ENCODE measurements around the gene NOX5. TPM values are rescaled to one million over a fixed set of nuclear protein-coding genes. Genes with fewer than 3 reads are reported as not detected.

Gene NOX5
- total RNA-seq, 1 donor from 2014 or later = not detected

GRCh38 chr15:69012761-69013364 is 1.6 kb upstream of the NOX5 start:
- ATAC-seq (no peak), DNase-seq (no peak)
- intact Hi-C loops (cut with micrococcal nuclease) = no loop called here

GRCh38 chr15:69013726-69014406 is 629 bp upstream of the NOX5 start:
- intact Hi-C loops (cut with micrococcal nuclease) = no loop called here
- ATAC-seq (no peak), DNase-seq (no peak)

- DNase-seq = no peak
- intact Hi-C loops (cut with micrococcal nuclease) = no loop called here
- ATAC-seq = no peak
These were observed 1.1 kb downstream of the NOX5 start for GRCh38 chr15:69015591-69015990.

- intact Hi-C loops (cut with micrococcal nuclease) = no loop called here
- no peak for ATAC-seq
These were observed 1.6 kb downstream of the NOX5 start for GRCh38 chr15:69016021-69016595.

GRCh38 chr15:69017978-69018377 is 3.5 kb downstream of the NOX5 start:
- intact Hi-C loops (cut with micrococcal nuclease) = no loop called here
- ATAC-seq = no peak
- no peak for DNase-seq

More at GRCh38 chr15:69016021-69016595, 1.6 kb downstream of the NOX5 start:
- no peak for DNase-seq

- ATAC-seq (no peak), DNase-seq (no peak)
- intact Hi-C loops (cut with micrococcal nuclease) = no loop called here
These were observed 4.5 kb downstream of the NOX5 start for GRCh38 chr15:69018951-69019350.

GRCh38 chr15:69021895-69022294 is 7.4 kb downstream of the NOX5 start:
- no peak for ATAC-seq
- intact Hi-C loops (cut with micrococcal nuclease) = no loop called here
- DNase-seq = no peak

GRCh38 chr15:69025320-69025719 is 10.8 kb downstream of the NOX5 start:
- intact Hi-C loops (cut with micrococcal nuclease) = no loop called here
- ATAC-seq (no peak), DNase-seq (no peak)

- intact Hi-C loops (cut with micrococcal nuclease) = no loop called here
- DNase-seq = no peak
- no peak for ATAC-seq
These were observed 11.9 kb downstream of the NOX5 start for GRCh38 chr15:69026355-69026754.

GRCh38 chr15:69027976-69028518 is 13.6 kb downstream of the NOX5 start:
- no peak for DNase-seq
- ATAC-seq = no peak

GRCh38 chr15:69031013-69032001 is 16.8 kb downstream of the NOX5 start:
- ATAC-seq = peak; percentile 87
- DNase-seq = peak; percentile 65

More at GRCh38 chr15:69027976-69028518, 13.6 kb downstream of the NOX5 start:
- intact Hi-C loops (cut with micrococcal nuclease) = no loop called here

GRCh38 chr15:69032031-69032430 is 17.5 kb downstream of the NOX5 start:
- intact Hi-C loops (cut with micrococcal nuclease) = no loop called here
- ATAC-seq (no peak), DNase-seq (no peak)

More at GRCh38 chr15:69031013-69032001, 16.8 kb downstream of the NOX5 start:
- intact Hi-C loops (cut with micrococcal nuclease) = no loop called here

GRCh38 chr15:69032703-69033373 is 18.3 kb downstream of the NOX5 start:
- DNase-seq = no peak
- intact Hi-C loops (cut with micrococcal nuclease) = no loop called here
- no peak for ATAC-seq

- intact Hi-C loops (cut with micrococcal nuclease) = no loop called here
- no peak for DNase-seq
- ATAC-seq = no peak
These were observed 19.9 kb downstream of the NOX5 start for GRCh38 chr15:69034352-69034751.

GRCh38 chr15:69035205-69035917 is 20.9 kb downstream of the NOX5 start:
- no peak for ATAC-seq
- intact Hi-C loops (cut with micrococcal nuclease) = no loop called here
- DNase-seq = no peak

GRCh38 chr15:69035918-69036258 is 21.4 kb downstream of the NOX5 start:
- ATAC-seq (no peak), DNase-seq (no peak)
- intact Hi-C loops (cut with micrococcal nuclease) = no loop called here

GRCh38 chr15:69036826-69037225 is 22.3 kb downstream of the NOX5 start:
- intact Hi-C loops (cut with micrococcal nuclease) = no loop called here
- DNase-seq (no peak), ATAC-seq (no peak)

GRCh38 chr15:69037482-69037881 is 23.0 kb downstream of the NOX5 start:
- intact Hi-C loops (cut with micrococcal nuclease) = no loop called here
- DNase-seq = no peak
- no peak for ATAC-seq
